Neuronal stem cell (in vitro differentiated cells): ENCODE data around the gene N4BP2.

Experiments used
- DNase-seq: peaks from one replicate; pipeline ENCODE4 v3.0.0-alpha.2; 2013; ENCODE audit warnings: low spot score
- H2AFZ ChIP-seq: one replicate; pipeline ENCODE4 v1.6.1; 2013; ENCODE audit warnings: mild to moderate bottlenecking, low read length, inconsistent platforms
- H2AK5ac ChIP-seq: 2 replicates; pipeline ENCODE4 v1.6.1; 2013; ENCODE audit warnings: low read depth, mild to moderate bottlenecking, inconsistent platforms, low read length, moderate library complexity, mixed read lengths
- H2BK120ac ChIP-seq: 2 replicates; pipeline ENCODE4 v1.6.1; 2013; ENCODE audit warnings: low read depth, mild to moderate bottlenecking, inconsistent platforms, low read length, moderate library complexity, mixed read lengths
- H2BK12ac ChIP-seq: one replicate; pipeline ENCODE4 v1.6.1; 2013; ENCODE audit warnings: low read length, inconsistent platforms
- H2BK15ac ChIP-seq: 2 replicates; pipeline ENCODE4 v1.6.1; 2013; ENCODE audit warnings: mild to moderate bottlenecking, low read length, inconsistent platforms, mixed read lengths
- H2BK5ac ChIP-seq: one replicate; pipeline ENCODE4 v1.6.1; 2013; ENCODE audit warnings: inconsistent platforms, mild to moderate bottlenecking, low read length, moderate library complexity
- H3K14ac ChIP-seq: one replicate; pipeline ENCODE4 v1.6.1; 2013; ENCODE audit warnings: low read length, inconsistent platforms
- H3K18ac ChIP-seq: 2 replicates; pipeline ENCODE4 v1.6.1; 2013; ENCODE audit warnings: low read length, inconsistent platforms
- H3K23ac ChIP-seq: 2 replicates; pipeline ENCODE4 v1.6.1; 2013; ENCODE audit warnings: low read depth, mild to moderate bottlenecking, mixed read lengths, low read length, inconsistent platforms; ENCODE audit not compliant: poor library complexity
- H3K27ac ChIP-seq: replicated peaks from 3 replicates; pipeline ENCODE4 v1.5.1; 2013; ENCODE audit warnings: low read length, inconsistent platforms
- H3K27me3 ChIP-seq, 3 experiments: 2 replicates each; pipeline ENCODE4 v1.6.1; 2013; ENCODE audit warnings: low read length in 3 of 3, mild to moderate bottlenecking in 2 of 3, inconsistent platforms in 1 of 3, low read depth in 1 of 3, mixed read lengths in 1 of 3, moderate library complexity in 1 of 3; ENCODE audit not compliant: control insufficient read depth in 3 of 3, insufficient read depth in 3 of 3
- H3K36me3 ChIP-seq, 2 donors: replicated peaks in 1 of 2; 2 replicates each; pipeline ENCODE4 v1.6.1; 2013; ENCODE audit warnings: low read length in 2 of 2; ENCODE audit not compliant: control insufficient read depth in 2 of 2, insufficient read depth in 2 of 2
- H3K4ac ChIP-seq: 2 replicates; pipeline ENCODE4 v1.6.1; 2013; ENCODE audit warnings: inconsistent platforms, mild to moderate bottlenecking, low read length, moderate library complexity
- H3K4me1 ChIP-seq, 2 donors: 1 replicate in 1 of 2; 2 replicates in 1 of 2; pipeline ENCODE4 v1.6.1; 2013; ENCODE audit warnings: low read length in 2 of 2, low read depth in 1 of 2; ENCODE audit not compliant: control insufficient read depth in 2 of 2, insufficient read depth in 1 of 2
- H3K4me2 ChIP-seq: one replicate; pipeline ENCODE4 v1.6.1; 2013; ENCODE audit warnings: mild to moderate bottlenecking, low read length, inconsistent platforms; ENCODE audit not compliant: insufficient read depth, poor library complexity, severe bottlenecking
- H3K4me3 ChIP-seq, 2 donors: 2 replicates each; pipeline ENCODE4 v1.5.1; 2013; ENCODE audit warnings: low read length in 2 of 2, mild to moderate bottlenecking in 2 of 2, inconsistent platforms in 1 of 2, moderate library complexity in 1 of 2
- H3K79me1 ChIP-seq: one replicate; pipeline ENCODE4 v1.6.1; 2013; ENCODE audit warnings: low read depth, mild to moderate bottlenecking, inconsistent platforms, low read length, moderate library complexity
- H3K9ac ChIP-seq: one replicate; pipeline ENCODE4 v1.6.1; 2013; ENCODE audit warnings: mild to moderate bottlenecking, low read depth, low read length, inconsistent platforms; ENCODE audit not compliant: poor library complexity
- H3K9me3 ChIP-seq, 2 donors: replicated peaks in 1 of 2; 2 replicates each; pipeline versions ENCODE3 to v1.6.1; 2013; ENCODE audit warnings: low read length in 2 of 2, mild to moderate bottlenecking in 2 of 2, inconsistent platforms in 1 of 2, low read depth in 1 of 2, mixed read lengths in 1 of 2, moderate library complexity in 1 of 2; ENCODE audit not compliant: control insufficient read depth in 2 of 2, insufficient read depth in 1 of 2
- H4K8ac ChIP-seq: one replicate; pipeline ENCODE4 v1.6.1; 2013; ENCODE audit warnings: low read depth, mild to moderate bottlenecking, inconsistent platforms, low read length, moderate library complexity
- H4K91ac ChIP-seq: one replicate; pipeline ENCODE4 v1.6.1; 2013; ENCODE audit warnings: low read length, low read depth, mild to moderate bottlenecking, inconsistent platforms; ENCODE audit not compliant: poor library complexity
- WGBS, 2 donors: extraction: QIAGEN DNeasy Blood & Tissue Kit; methylation state at CpG; one replicate each; pipeline ENCODE4 v1.1.7; 2013; ENCODE audit warnings: missing lambda C conversion rate in 2 of 2, mixed read lengths in 1 of 2; ENCODE audit not compliant: insufficient read length in 2 of 2, insufficient replicate concordance in 1 of 2; ENCODE audit errors: extremely low coverage in 2 of 2; 5-methylcytosine and 5-hydroxymethylcytosine counted together

N4BP2 gene

GRCh38 chr4:40185830-40186664 is 129.4 kb downstream of the N4BP2 start:
- Histone ChIP-seq H3K14ac (no peak overlapping the region), H3K79me1 (no peaks in the 10 kb centered on the region), H2BK120ac (no peak overlapping the region), H2BK12ac (no peak overlapping the region), H4K91ac (no peak overlapping the region), H3K4me3 (no peak overlapping the region), H3K9me3 (peaks cover 0 to 2% of the 10 kb centered on the region in 2 donors), H2AK5ac (no peak overlapping the region), H2BK15ac (no peak overlapping the region), H3K23ac (no peak overlapping the region), H3K4me2 (peak overlapping the region; percentile 11), H2AFZ (peak overlapping the region; percentile 51), H3K27ac (no peak overlapping the region), H3K4me1 (peaks cover 4 to 5% of the 10 kb centered on the region in 2 donors), H3K36me3 (no peaks in the 10 kb centered on the region), H4K8ac (no peak overlapping the region), H2BK5ac (no peak overlapping the region), H3K27me3 (no peaks in the 10 kb centered on the region), H3K18ac (no peak overlapping the region), H3K9ac (no peak overlapping the region), H3K4ac (no peak overlapping the region)
- DNase-seq: no peak
- no CpG with 5 or more reads among the region's 5 CpGs for WGBS, 2 donors

- H3K79me1 ChIP-seq: no peaks in the 10 kb centered on the region
These were observed 130.0 kb downstream of the N4BP2 start for GRCh38 chr4:40186665-40187014.

GRCh38 chr4:40187386-40187906 is 130.8 kb downstream of the N4BP2 start:
- no peak overlapping the region for H3K9ac ChIP-seq
- no peak overlapping the region for H2AK5ac ChIP-seq
- no peak overlapping the region for H2BK15ac ChIP-seq
- no peak overlapping the region for H3K27ac ChIP-seq
- H2AFZ ChIP-seq: no peak overlapping the region
- H3K4me1 ChIP-seq: peaks cover 3 to 4% of the 10 kb centered on the region in 2 donors
- H2BK120ac ChIP-seq: no peak overlapping the region
- H2BK5ac ChIP-seq: no peak overlapping the region
- no peak overlapping the region for H3K18ac ChIP-seq
- no peak for DNase-seq
- H3K36me3 ChIP-seq: no peaks in the 10 kb centered on the region
- no peak overlapping the region for H3K4me3 ChIP-seq
- H3K4ac ChIP-seq: no peak overlapping the region
- H4K91ac ChIP-seq: no peak overlapping the region
- no peaks in the 10 kb centered on the region for H3K27me3 ChIP-seq
- no peak overlapping the region for H3K14ac ChIP-seq
- H4K8ac ChIP-seq: no peak overlapping the region
- no peak overlapping the region for H3K4me2 ChIP-seq
- no peak overlapping the region for H2BK12ac ChIP-seq
- H3K23ac ChIP-seq: no peak overlapping the region
- no peaks in the 10 kb centered on the region for H3K9me3 ChIP-seq
- WGBS, 2 donors: no CpG with 5 or more reads among the region's 4 CpGs
- no peaks in the 10 kb centered on the region for H3K79me1 ChIP-seq

More at GRCh38 chr4:40186665-40187014, 130.0 kb downstream of the N4BP2 start:
- Histone ChIP-seq H3K4ac (no peak overlapping the region), H4K91ac (no peak overlapping the region), H3K36me3 (no peaks in the 10 kb centered on the region), H3K27me3 (no peaks in the 10 kb centered on the region), H4K8ac (no peak overlapping the region), H2BK15ac (no peak overlapping the region), H2AFZ (no peak overlapping the region), H3K9ac (no peak overlapping the region), H3K14ac (no peak overlapping the region), H3K27ac (no peak overlapping the region), H2AK5ac (no peak overlapping the region), H3K18ac (no peak overlapping the region), H3K4me2 (no peak overlapping the region), H2BK5ac (no peak overlapping the region), H3K4me1 (peaks cover 4 to 5% of the 10 kb centered on the region in 2 donors), H3K23ac (no peak overlapping the region), H2BK12ac (no peak overlapping the region), H3K9me3 (no peaks in the 10 kb centered on the region), H2BK120ac (no peak overlapping the region), H3K4me3 (no peak overlapping the region)
- WGBS, 2 donors: no CpG with 5 or more reads among the region's 1 CpG
- no peak for DNase-seq

- no peaks in the 10 kb centered on the region for H3K79me1 ChIP-seq
- H2BK120ac ChIP-seq: no peak overlapping the region
- H3K27ac ChIP-seq: no peak overlapping the region
- H3K23ac ChIP-seq: no peak overlapping the region
- DNase-seq: no peak
- H3K4me1 ChIP-seq: peaks cover 9 to 10% of the 10 kb centered on the region in 2 donors
- H3K18ac ChIP-seq: no peak overlapping the region
- H3K4me3 ChIP-seq: no peak overlapping the region
- H4K8ac ChIP-seq: no peak overlapping the region
- no peaks in the 10 kb centered on the region for H3K9me3 ChIP-seq
- WGBS, 2 donors: no CpG with 5 or more reads among the region's 5 CpGs
- no peak overlapping the region for H2AFZ ChIP-seq
- no peak overlapping the region for H2BK5ac ChIP-seq
- no peak overlapping the region for H3K9ac ChIP-seq
- no peak overlapping the region for H2BK12ac ChIP-seq
- no peak overlapping the region for H3K4ac ChIP-seq
- H3K36me3 ChIP-seq: no peaks in the 10 kb centered on the region
- no peak overlapping the region for H4K91ac ChIP-seq
- no peak overlapping the region for H3K4me2 ChIP-seq
- H2AK5ac ChIP-seq: no peak overlapping the region
- no peaks in the 10 kb centered on the region for H3K27me3 ChIP-seq
- no peak overlapping the region for H3K14ac ChIP-seq
- no peak overlapping the region for H2BK15ac ChIP-seq
These were observed 133.4 kb downstream of the N4BP2 start for GRCh38 chr4:40190019-40190418.
